ENCODE results near the gene GAS7. TPM values are rescaled to one million over a fixed set of nuclear protein-coding genes. Genes with fewer than 3 reads are reported as not detected.

GAS7 gene
- total RNA-seq, 1 experiment from 2014 or later: 6.0 TPM

GRCh38 chr17:10207153-10207552 is 8.7 kb upstream of the GAS7 start:
- Mint-ChIP-seq H3K27ac (no peak overlapping the region), H3K4me3 (no peak overlapping the region), H3K36me3 (ENCODE audit: insufficient read depth in 1 of 3, low read depth in 3 of 3) (peaks cover 2 to 29% (median 14%) of the 10 kb centered on the region in 3 experiments), H3K27me3 (ENCODE audit: low read depth) (no peaks in the 10 kb centered on the region; the same call in 1 of the 2 replicates), H3K9me3 (peaks cover 25 to 27% of the 10 kb centered on the region in 2 experiments), H3K4me1 (peaks cover 26 to 27% of the 10 kb centered on the region in 2 experiments)
- H3K79me2 ChIP-seq (ENCODE audit: insufficient read depth, low read length): no peaks in the 10 kb centered on the region
- H2AFZ ChIP-seq (ENCODE audit: low read length): no peak overlapping the region
- WGBS (ENCODE audit: extremely low coverage, insufficient read length, low lambda C conversion rate): no CpG with 5 or more reads among the region's 4 CpGs
- H4K91ac ChIP-seq (ENCODE audit: insufficient read length, low read depth, low read length): no peak overlapping the region
- no peaks in the 10 kb centered on the region for H3K27me3 ChIP-seq (ENCODE audit: insufficient read depth, low read length)
- no peak overlapping the region for H3K9ac ChIP-seq (ENCODE audit: extremely low read depth, insufficient read length, low read length)
- no peak overlapping the region for H2BK120ac ChIP-seq (ENCODE audit: low read depth, low read length, poor library complexity, severe bottlenecking)
- H3K23ac ChIP-seq (ENCODE audit: insufficient read length, low read depth, low read length): no peak overlapping the region
- no peak overlapping the region for H3K4me2 ChIP-seq (ENCODE audit: insufficient read depth, insufficient read length, low read length)
- H4K8ac ChIP-seq (replicated peaks; ENCODE audit: insufficient read length, low read depth, low read length): no peak overlapping the region
- no peak for DNase-seq
- no peak overlapping the region for H2BK5ac ChIP-seq (ENCODE audit: insufficient read length, low read length)
- H3K79me1 ChIP-seq (ENCODE audit: insufficient read depth, low read depth, low read length, poor library complexity, severe bottlenecking): no peaks in the 10 kb centered on the region
- H3K4me1 ChIP-seq (ENCODE audit: insufficient read depth, low read length): peaks cover 3% of the 10 kb centered on the region; the same call in 1 of the 2 replicates
- H3K56ac ChIP-seq (ENCODE audit: insufficient read length, low read depth, low read length): no peak overlapping the region
- peaks cover 11% of the 10 kb centered on the region for H3K9me3 ChIP-seq (ENCODE audit: control insufficient read depth, low read depth, low read length)
- H3K27ac ChIP-seq (ENCODE audit: insufficient read length, low read depth, low read length): no peak overlapping the region
- no peaks in the 10 kb centered on the region for H3K23me2 ChIP-seq (ENCODE audit: insufficient read length, low read depth, low read length, poor library complexity, severe bottlenecking)
- no peak overlapping the region for H2BK15ac ChIP-seq (ENCODE audit: low read depth, low read length)
- H2AK5ac ChIP-seq (ENCODE audit: insufficient read length, low read length): no peak overlapping the region
- H4K20me1 ChIP-seq (ENCODE audit: control insufficient read depth, insufficient read depth, insufficient read length): no peaks in the 10 kb centered on the region
- H2BK20ac ChIP-seq (ENCODE audit: low read depth, low read length, poor library complexity, severe bottlenecking): no peak overlapping the region
- H3K14ac ChIP-seq (ENCODE audit: insufficient read depth, low read length): no peak overlapping the region
- no peak overlapping the region for H3K18ac ChIP-seq (ENCODE audit: insufficient read length, low read depth, low read length)
- H4K5ac ChIP-seq (ENCODE audit: insufficient read length, low read depth, low read length): no peak overlapping the region
- H3K4ac ChIP-seq (ENCODE audit: low read depth, low read length): no peak overlapping the region
- H3T11ph ChIP-seq (ENCODE audit: low read length): no peak overlapping the region
- TF ChIP-seq CTCF (conservative IDR thresholded peaks at IDR 0.05): no peak
- no peak overlapping the region for H2BK12ac ChIP-seq (ENCODE audit: insufficient read length, low read depth, low read length)
